WERI-Rb-1 (cell line): Measurements from ENCODE around the gene MYO1C.
"Not testable (repeated sequence)": the region's sequence is repeated elsewhere in the genome, so short reads cannot be mapped to it uniquely, and the experiment has no call there.

Experiments used
- DNase-seq: peaks from one replicate; pipeline ENCODE4 v3.0.0-alpha.2; 2020
- H3K27ac ChIP-seq: fragments of 250-450 bp; sonication (Bioruptor Pico); 2 replicates; pipeline ENCODE4 v1.5.1; 2020; ENCODE audit warnings: mild to moderate bottlenecking, moderate library complexity
- H3K27me3 ChIP-seq: fragments of 250-450 bp; sonication (Bioruptor Pico); 2 replicates; pipeline ENCODE4 v1.5.1; 2021; ENCODE audit warnings: mild to moderate bottlenecking, low read depth, moderate library complexity; ENCODE audit not compliant: insufficient read depth, severe bottlenecking
- H3K36me3 ChIP-seq: fragments of 250-450 bp; sonication (Bioruptor Pico); 2 replicates; pipeline ENCODE4 v1.5.1; 2020; ENCODE audit warnings: mild to moderate bottlenecking, moderate library complexity
- H3K4me3 ChIP-seq: 2 replicates; pipeline ENCODE4 v1.5.1; 2011; ENCODE audit warnings: low read depth, mild to moderate bottlenecking, control low read depth, low read length
- H3K9me3 ChIP-seq: fragments of 250-450 bp; sonication (Bioruptor Pico); 2 replicates; pipeline ENCODE4 v1.5.1; 2021; ENCODE audit warnings: mild to moderate bottlenecking, moderate library complexity; ENCODE audit not compliant: severe bottlenecking
- CTCF ChIP-seq: IDR thresholded peaks from 2 replicates; pipeline ENCODE4 v1.5.1; 2011; ENCODE audit warnings: low read depth, mild to moderate bottlenecking, control low read depth, inconsistent platforms, low read length

The MYO1C gene

GRCh38 chr17:1422885-1423284 lies 69.6 kb downstream of the MYO1C start:
- H3K36me3 ChIP-seq, result peaks cover 38% of the 10 kb centered on the region
- no peaks in the 10 kb centered on the region for H3K27me3 ChIP-seq
- no peak for DNase-seq
- H3K9me3 ChIP-seq, result no peaks in the 10 kb centered on the region
- H3K27ac ChIP-seq, result peak overlapping the region; percentile 44; the same call in 1 of the 2 replicates
- H3K4me3 ChIP-seq, result no peak overlapping the region
- no peak for TF ChIP-seq CTCF

- TF ChIP-seq CTCF, result no peak
- H3K27me3 ChIP-seq, result no peaks in the 10 kb centered on the region
- no peaks in the 10 kb centered on the region for H3K9me3 ChIP-seq
- DNase-seq, result peak; percentile 58
- H3K27ac ChIP-seq, result peak overlapping the region; percentile 8; the same call in 1 of the 2 replicates
- no peak overlapping the region for H3K4me3 ChIP-seq
- peaks cover 40% of the 10 kb centered on the region for H3K36me3 ChIP-seq
These were observed 71.0 kb downstream of the MYO1C start for GRCh38 chr17:1421470-1421869.

- H3K36me3 ChIP-seq, result peaks cover 38% of the 10 kb centered on the region
- no peak overlapping the region for H3K4me3 ChIP-seq
- peak overlapping the region; percentile 8; the same call in 1 of the 2 replicates for H3K27ac ChIP-seq
These were observed 71.5 kb downstream of the MYO1C start for GRCh38 chr17:1420981-1421380.

GRCh38 chr17:1420163-1420562 lies 72.3 kb downstream of the MYO1C start:
- no peak overlapping the region for H3K4me3 ChIP-seq
- H3K27ac ChIP-seq, result no peak overlapping the region
- peaks cover 29% of the 10 kb centered on the region for H3K36me3 ChIP-seq
- DNase-seq, result peak; percentile 71
- no peak for TF ChIP-seq CTCF
- H3K27me3 ChIP-seq, result no peaks in the 10 kb centered on the region
- no peaks in the 10 kb centered on the region for H3K9me3 ChIP-seq

More at GRCh38 chr17:1420981-1421380, 71.5 kb downstream of the MYO1C start:
- H3K27me3 ChIP-seq, result no peaks in the 10 kb centered on the region
- DNase-seq, result no peak
- no peaks in the 10 kb centered on the region for H3K9me3 ChIP-seq
- no peak for TF ChIP-seq CTCF

DNA sequence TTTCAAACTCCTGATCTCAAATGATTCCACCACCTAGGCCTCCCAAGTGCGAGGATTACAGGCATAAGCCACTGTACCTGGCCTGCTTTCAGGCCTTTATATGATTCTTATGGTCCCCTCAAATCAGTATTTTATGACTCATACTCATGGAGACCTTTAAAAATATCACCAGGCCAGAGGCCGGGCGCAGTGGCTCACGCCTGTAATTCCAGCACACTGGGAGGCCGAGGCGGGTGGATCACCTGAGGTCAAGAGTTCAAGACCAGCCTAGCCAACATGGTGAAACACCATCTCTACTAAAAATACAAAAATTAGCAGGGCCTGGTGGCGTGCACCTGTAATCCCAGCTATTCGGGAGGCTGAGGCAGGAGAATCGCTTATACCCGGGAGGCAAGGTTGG lies 74.0 kb downstream of the MYO1C start:
- not testable (repeated sequence) for H3K4me3 ChIP-seq, DNase-seq, H3K27me3 ChIP-seq, H3K9me3 ChIP-seq, H3K27ac ChIP-seq
- H3K36me3 ChIP-seq, result peaks cover 27% of the 10 kb centered on the region

- H3K4me3 ChIP-seq, result no peak overlapping the region
- no peak for TF ChIP-seq CTCF
- no peaks in the 10 kb centered on the region for H3K9me3 ChIP-seq
- H3K27me3 ChIP-seq, result no peaks in the 10 kb centered on the region
- H3K36me3 ChIP-seq, result peaks cover 13% of the 10 kb centered on the region
- no peak for DNase-seq
- H3K27ac ChIP-seq, result no peak overlapping the region
These were observed 76.1 kb downstream of the MYO1C start for GRCh38 chr17:1416414-1416813.
